Duodenal mucosa (tissue), 2 donors: Measurements from ENCODE around the gene MNAT1.

Experiments
- H3K27ac ChIP-seq: one replicate; pipeline ENCODE4 v1.7.0; 2013; ENCODE audit warnings: low read depth, low read length
- H3K27me3 ChIP-seq, 2 donors: one replicate each; pipeline ENCODE4 v1.7.0; 2013; ENCODE audit warnings: low read length in 2 of 2, control low read depth in 1 of 2; ENCODE audit not compliant: insufficient read depth in 2 of 2, control insufficient read depth in 1 of 2
- H3K36me3 ChIP-seq, 2 donors: one replicate each; pipeline ENCODE4 v1.7.0; 2013; ENCODE audit warnings: low read length in 2 of 2, control low read depth in 1 of 2; ENCODE audit not compliant: insufficient read depth in 2 of 2, control insufficient read depth in 1 of 2
- H3K4me1 ChIP-seq, 2 donors: one replicate each; pipeline ENCODE4 v1.7.0; 2013; ENCODE audit warnings: low read length in 2 of 2, control low read depth in 1 of 2; ENCODE audit not compliant: insufficient read depth in 2 of 2, control insufficient read depth in 1 of 2
- H3K4me3 ChIP-seq, 2 donors: one replicate each; pipeline ENCODE4 v1.7.0; 2013; ENCODE audit warnings: low read length in 2 of 2, low read depth in 1 of 2
- H3K9ac ChIP-seq, 2 donors: one replicate each; pipeline ENCODE4 v1.7.0; 2013; ENCODE audit warnings: low read length in 2 of 2, low read depth in 1 of 2
- H3K9me3 ChIP-seq, 2 donors: one replicate each; pipeline ENCODE4 v1.7.0; 2013; ENCODE audit warnings: low read length in 2 of 2, control low read depth in 1 of 2; ENCODE audit not compliant: control insufficient read depth in 1 of 2

Gene MNAT1

GRCh38 chr14:60951776-60952435 lies 217.3 kb downstream of the MNAT1 start:
- Histone ChIP-seq H3K4me1 (no peaks in the 10 kb centered on the region), H3K27ac (no peak overlapping the region), H3K36me3 (no peaks in the 10 kb centered on the region), H3K9ac (no peak overlapping the region), H3K9me3 (peaks cover 5 to 6% of the 10 kb centered on the region in 2 donors), H3K27me3 (no peaks in the 10 kb centered on the region), H3K4me3 (no peak overlapping the region)

- Histone ChIP-seq H3K9ac (no peak overlapping the region), H3K4me1 (no peaks in the 10 kb centered on the region), H3K9me3 (peaks cover 27 to 32% of the 10 kb centered on the region in 2 donors), H3K27ac (no peak overlapping the region), H3K27me3 (no peaks in the 10 kb centered on the region), H3K36me3 (peaks cover 0 to 5% of the 10 kb centered on the region in 2 donors), H3K4me3 (no peak overlapping the region)
Observed at GRCh38 chr14:60956202-60956601, 221.6 kb downstream of the MNAT1 start.

- Histone ChIP-seq H3K27ac (no peak overlapping the region), H3K4me3 (no peak overlapping the region), H3K36me3 (peaks cover 0 to 5% of the 10 kb centered on the region in 2 donors), H3K27me3 (no peaks in the 10 kb centered on the region), H3K9ac (no peak overlapping the region), H3K4me1 (no peaks in the 10 kb centered on the region), H3K9me3 (peaks cover 27 to 32% of the 10 kb centered on the region in 2 donors)
Observed at GRCh38 chr14:60956632-60957031, 222.1 kb downstream of the MNAT1 start.

GRCh38 chr14:60958146-60958545 lies 223.6 kb downstream of the MNAT1 start:
- Histone ChIP-seq H3K36me3 (peaks cover 0 to 5% of the 10 kb centered on the region in 2 donors), H3K4me1 (no peaks in the 10 kb centered on the region), H3K4me3 (no peak overlapping the region), H3K9ac (no peak overlapping the region), H3K27me3 (no peaks in the 10 kb centered on the region), H3K9me3 (peaks cover 27 to 32% of the 10 kb centered on the region in 2 donors), H3K27ac (no peak overlapping the region)

- Histone ChIP-seq H3K4me3 (no peak overlapping the region), H3K27me3 (no peaks in the 10 kb centered on the region), H3K27ac (no peak overlapping the region), H3K36me3 (peaks cover 0 to 4% of the 10 kb centered on the region in 2 donors), H3K4me1 (no peaks in the 10 kb centered on the region), H3K9ac (no peak overlapping the region), H3K9me3 (peaks cover 8% of the 10 kb centered on the region in 2 donors)
Observed at GRCh38 chr14:60963761-60964160, 229.2 kb downstream of the MNAT1 start.

- Histone ChIP-seq H3K4me1 (no peaks in the 10 kb centered on the region), H3K9me3 (no peaks in the 10 kb centered on the region), H3K4me3 (no peak overlapping the region), H3K27ac (no peak overlapping the region), H3K9ac (no peak overlapping the region), H3K36me3 (no peaks in the 10 kb centered on the region), H3K27me3 (no peaks in the 10 kb centered on the region)
Observed at GRCh38 chr14:60964904-60965303, 230.3 kb downstream of the MNAT1 start.

- no peak overlapping the region for H3K27ac ChIP-seq
- H3K9me3 ChIP-seq = no peaks in the 10 kb centered on the region
- no peaks in the 10 kb centered on the region for H3K36me3 ChIP-seq
Observed at GRCh38 chr14:60965402-60965801, 230.8 kb downstream of the MNAT1 start.

GRCh38 chr14:60968099-60968498 lies 233.5 kb downstream of the MNAT1 start:
- Histone ChIP-seq H3K27me3 (no peaks in the 10 kb centered on the region), H3K4me1 (peaks cover 0 to 5% of the 10 kb centered on the region in 2 donors), H3K9me3 (no peaks in the 10 kb centered on the region), H3K4me3 (no peak overlapping the region), H3K9ac (no peak overlapping the region), H3K27ac (no peak overlapping the region), H3K36me3 (no peaks in the 10 kb centered on the region)

More at GRCh38 chr14:60965402-60965801, 230.8 kb downstream of the MNAT1 start:
- H3K4me3 ChIP-seq = no peak overlapping the region
- H3K27me3 ChIP-seq = no peaks in the 10 kb centered on the region
- H3K4me1 ChIP-seq = no peaks in the 10 kb centered on the region
- H3K9ac ChIP-seq = no peak overlapping the region

- no peaks in the 10 kb centered on the region for H3K9me3 ChIP-seq
- H3K27ac ChIP-seq = no peak overlapping the region
- H3K4me3 ChIP-seq = no peak overlapping the region
- H3K27me3 ChIP-seq = no peaks in the 10 kb centered on the region
- peaks cover 0 to 5% of the 10 kb centered on the region in 2 donors for H3K4me1 ChIP-seq
- peaks cover 0 to 1% of the 10 kb centered on the region in 2 donors for H3K36me3 ChIP-seq
- H3K9ac ChIP-seq = no peak overlapping the region
Observed at GRCh38 chr14:60968671-60969070, 234.1 kb downstream of the MNAT1 start.

GRCh38 chr14:60970146-60970545 lies 235.6 kb downstream of the MNAT1 start:
- Histone ChIP-seq H3K27ac (no peak overlapping the region), H3K27me3 (no peaks in the 10 kb centered on the region), H3K36me3 (peaks cover under 1 to 6% of the 10 kb centered on the region in 2 donors), H3K4me3 (no peak overlapping the region), H3K9me3 (no peaks in the 10 kb centered on the region), H3K9ac (no peak overlapping the region), H3K4me1 (peaks cover 0 to 5% of the 10 kb centered on the region in 2 donors)
